ENCODE results near the gene A2M.

Gene A2M

GRCh38 chr12:9098115-9098452, 17.6 kb downstream of the A2M start:
- no peak for DNase-seq

GRCh38 chr12:9096563-9097176, 19.0 kb downstream of the A2M start:
- no peak for DNase-seq

- DNase-seq, result no peak
Observed at GRCh38 chr12:9095322-9095721, 20.4 kb downstream of the A2M start.

- no peak for DNase-seq
Observed at GRCh38 chr12:9094512-9095206, 21.1 kb downstream of the A2M start.

GRCh38 chr12:9091891-9092598, 23.7 kb downstream of the A2M start:
- DNase-seq, result no peak

GRCh38 chr12:9090220-9090619, 25.5 kb downstream of the A2M start:
- no peak for DNase-seq

- DNase-seq, result no peak
Observed at GRCh38 chr12:9087087-9087835, 28.5 kb downstream of the A2M start.

GRCh38 chr12:9086087-9086486, 29.6 kb downstream of the A2M start:
- no peak for DNase-seq

GRCh38 chr12:9084417-9084816, 31.3 kb downstream of the A2M start:
- no peak for DNase-seq

- DNase-seq, result no peak
Observed at GRCh38 chr12:9083793-9084192, 31.9 kb downstream of the A2M start.

- no peak for DNase-seq
Observed at GRCh38 chr12:9081667-9082427, 33.9 kb downstream of the A2M start.

- DNase-seq, result no peak
Observed at GRCh38 chr12:9079883-9080675, 35.6 kb downstream of the A2M start.

GRCh38 chr12:9079082-9079481, 36.6 kb downstream of the A2M start:
- no peak for DNase-seq

GRCh38 chr12:9077152-9078031, 38.3 kb downstream of the A2M start:
- DNase-seq, result no peak

GRCh38 chr12:9076733-9077132, 39.0 kb downstream of the A2M start:
- DNase-seq, result no peak

- DNase-seq, result no peak
Observed at GRCh38 chr12:9075138-9075535, 40.6 kb downstream of the A2M start.

GRCh38 chr12:9074484-9075137, 41.1 kb downstream of the A2M start:
- DNase-seq, result no peak

GRCh38 chr12:9073076-9073475, 42.6 kb downstream of the A2M start:
- no peak for DNase-seq

GRCh38 chr12:9072481-9073038, 43.2 kb downstream of the A2M start:
- DNase-seq, result no peak

GRCh38 chr12:9071969-9072368, 43.8 kb downstream of the A2M start:
- DNase-seq, result no peak

All from central memory CD4-positive, alpha-beta T cell (primary cell).